ENCODE measurements around the gene TPCN1.

TPCN1 gene

GRCh38 chr12:113263431-113263963 lies 42.2 kb downstream of the TPCN1 start:
- in situ Hi-C loops (cut with MboI; ENCODE audit: low pct_unique_long_range_greater_than_20kb, low sequenced_read_pairs, unreplicated experiment), result no loop called here
- no peak for TF ChIP-seq CTCF (IDR thresholded peaks at IDR 0.05; ENCODE audit: extremely low read depth, insufficient read depth, missing control alignments)
- DNase-seq (ENCODE audit: low spot score), result no peak

- DNase-seq (ENCODE audit: low spot score), result no peak
- no peak for TF ChIP-seq CTCF (IDR thresholded peaks at IDR 0.05; ENCODE audit: extremely low read depth, insufficient read depth, missing control alignments)
- in situ Hi-C loops (cut with MboI; ENCODE audit: low pct_unique_long_range_greater_than_20kb, low sequenced_read_pairs, unreplicated experiment), result no loop called here
These were observed 45.0 kb downstream of the TPCN1 start for GRCh38 chr12:113266106-113266895.

- DNase-seq (ENCODE audit: low spot score), result no peak
- in situ Hi-C loops (cut with MboI; ENCODE audit: low pct_unique_long_range_greater_than_20kb, low sequenced_read_pairs, unreplicated experiment), result no loop called here
- TF ChIP-seq CTCF (IDR thresholded peaks at IDR 0.05; ENCODE audit: extremely low read depth, insufficient read depth, missing control alignments), result no peak
These were observed 46.4 kb downstream of the TPCN1 start for GRCh38 chr12:113267621-113268020.

GRCh38 chr12:113268136-113268535 lies 46.9 kb downstream of the TPCN1 start:
- no peak for TF ChIP-seq CTCF (IDR thresholded peaks at IDR 0.05; ENCODE audit: extremely low read depth, insufficient read depth, missing control alignments)
- no peak for DNase-seq (ENCODE audit: low spot score)
- in situ Hi-C loops (cut with MboI; ENCODE audit: low pct_unique_long_range_greater_than_20kb, low sequenced_read_pairs, unreplicated experiment), result no loop called here

GRCh38 chr12:113268621-113269020 lies 47.4 kb downstream of the TPCN1 start:
- in situ Hi-C loops (cut with MboI; ENCODE audit: low pct_unique_long_range_greater_than_20kb, low sequenced_read_pairs, unreplicated experiment), result no loop called here
- TF ChIP-seq CTCF (IDR thresholded peaks at IDR 0.05; ENCODE audit: extremely low read depth, insufficient read depth, missing control alignments), result no peak
- no peak for DNase-seq (ENCODE audit: low spot score)

GRCh38 chr12:113269257-113269943 lies 48.1 kb downstream of the TPCN1 start:
- in situ Hi-C loops (cut with MboI; ENCODE audit: low pct_unique_long_range_greater_than_20kb, low sequenced_read_pairs, unreplicated experiment), result no loop called here
- no peak for TF ChIP-seq CTCF (IDR thresholded peaks at IDR 0.05; ENCODE audit: extremely low read depth, insufficient read depth, missing control alignments)

More at GRCh38 chr12:113269257-113269943, 48.1 kb downstream of the TPCN1 start:
- DNase-seq (ENCODE audit: low spot score), result no peak
